Measurements from ENCODE around the gene ELOB.

ELOB gene

DNA sequence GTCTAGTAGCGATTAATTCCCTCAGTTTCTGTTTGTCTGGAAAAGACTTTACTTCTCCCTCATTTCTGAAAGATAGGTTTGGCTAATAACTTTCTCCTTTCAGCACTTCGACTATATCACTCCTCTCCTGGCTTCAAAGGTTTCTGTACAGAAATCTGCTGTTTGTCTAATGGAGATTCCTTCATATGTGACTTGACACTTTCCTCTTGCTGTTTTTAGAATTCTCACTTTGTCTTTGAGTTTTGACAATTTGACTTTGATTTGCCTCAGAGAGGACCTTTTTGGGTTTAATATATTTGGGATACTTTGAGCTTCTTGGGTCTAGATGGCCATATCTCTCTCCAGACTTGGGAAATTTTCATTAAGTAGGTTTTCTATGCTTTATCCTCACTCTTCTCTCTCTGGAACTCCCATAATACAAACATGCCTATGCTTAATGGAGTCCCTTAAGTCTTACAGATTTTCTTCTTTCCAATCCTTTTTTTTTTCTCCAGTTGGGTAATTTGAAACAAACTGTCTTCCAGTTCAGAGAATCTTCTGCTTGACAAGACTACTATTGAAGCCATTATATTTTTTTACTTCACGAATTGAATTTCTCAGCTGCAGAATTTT, 32.2 kb upstream of the ELOB start:
- no peak for DNase-seq

DNA sequence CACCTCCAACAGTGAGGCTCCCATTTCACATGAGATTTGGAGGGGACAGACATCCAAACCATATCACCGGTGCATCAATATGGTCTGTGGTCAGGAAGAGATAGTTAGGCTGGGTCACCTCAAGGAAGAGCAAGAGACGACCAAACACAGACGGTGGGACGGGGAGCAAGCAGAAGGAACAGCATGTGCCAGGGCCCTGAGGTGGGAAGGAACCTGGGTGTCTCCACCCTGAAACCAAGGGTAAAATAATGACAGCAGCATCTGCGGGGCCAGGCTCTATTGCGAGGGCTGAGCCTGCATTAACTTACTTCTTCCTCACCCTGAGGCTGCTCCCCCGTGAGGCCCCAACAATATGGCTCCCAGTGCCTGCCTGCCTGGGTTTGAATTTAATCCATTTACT, 31.1 kb upstream of the ELOB start:
- DNase-seq: no peak

DNA sequence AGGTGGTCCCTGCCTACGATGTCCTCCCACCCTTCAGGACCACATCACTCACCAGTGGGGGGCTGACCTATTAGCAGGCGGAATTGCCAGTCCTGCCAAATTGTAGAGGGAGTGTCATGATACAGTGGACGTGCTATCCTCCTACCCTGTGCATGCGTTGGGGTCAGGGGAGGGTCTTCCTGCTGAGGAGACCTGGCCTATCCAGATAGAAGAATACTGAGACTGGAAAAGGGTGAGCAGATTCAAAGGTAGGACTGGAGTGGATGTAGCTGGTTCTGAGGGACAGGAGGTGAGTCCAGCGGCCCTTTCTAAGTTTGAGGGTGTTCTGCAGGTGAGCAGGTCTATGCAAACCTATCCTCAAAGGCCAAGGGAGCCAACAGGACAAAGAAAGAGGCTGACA, 29.2 kb upstream of the ELOB start:
- no peak for DNase-seq

DNA sequence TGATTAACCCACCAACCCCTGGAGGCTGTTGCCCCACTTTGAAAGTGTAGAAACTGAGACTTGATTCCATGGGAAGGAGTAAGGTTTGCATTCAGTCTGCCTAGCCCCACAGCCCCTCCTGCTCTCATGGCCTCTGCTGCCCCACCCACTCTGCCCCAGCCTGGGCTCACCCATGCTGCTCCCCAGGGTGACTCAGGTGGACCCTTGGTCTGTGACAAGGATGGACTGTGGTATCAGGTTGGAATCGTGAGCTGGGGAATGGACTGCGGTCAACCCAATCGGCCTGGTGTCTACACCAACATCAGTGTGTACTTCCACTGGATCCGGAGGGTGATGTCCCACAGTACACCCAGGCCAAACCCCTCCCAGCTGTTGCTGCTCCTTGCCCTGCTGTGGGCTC, 27.6 kb upstream of the ELOB start:
- no peak for DNase-seq

DNA sequence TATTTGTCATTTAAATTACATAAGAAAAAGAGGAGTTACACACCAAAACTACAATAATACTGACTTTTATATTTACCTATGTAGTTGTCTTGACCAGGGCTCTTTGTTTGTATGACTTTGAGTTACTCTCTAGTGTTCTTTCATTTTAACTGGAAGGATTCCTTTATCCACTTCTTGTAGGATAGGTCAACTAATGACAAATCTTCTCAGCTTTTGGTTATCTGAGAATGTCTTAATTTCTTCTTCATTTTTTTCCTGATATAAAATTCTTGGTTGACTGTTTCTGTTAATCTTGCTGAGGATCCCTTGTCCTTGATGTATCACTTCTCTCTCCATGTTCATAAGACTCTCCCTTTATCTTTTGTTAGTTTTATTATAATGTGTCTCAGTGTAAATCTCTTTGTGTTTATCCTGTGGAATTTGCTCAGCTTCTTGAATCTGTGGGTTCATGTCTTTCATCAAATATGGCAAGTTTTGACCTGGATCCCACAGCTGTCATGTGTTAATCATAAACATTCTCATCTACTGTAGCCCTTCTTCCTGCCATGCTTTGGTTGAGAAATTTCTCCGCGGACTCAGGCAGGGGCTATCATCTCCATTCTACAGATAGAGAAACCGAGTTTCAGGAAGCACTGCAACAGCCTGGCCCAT, 26.6 kb upstream of the ELOB start:
- no peak for DNase-seq

DNA sequence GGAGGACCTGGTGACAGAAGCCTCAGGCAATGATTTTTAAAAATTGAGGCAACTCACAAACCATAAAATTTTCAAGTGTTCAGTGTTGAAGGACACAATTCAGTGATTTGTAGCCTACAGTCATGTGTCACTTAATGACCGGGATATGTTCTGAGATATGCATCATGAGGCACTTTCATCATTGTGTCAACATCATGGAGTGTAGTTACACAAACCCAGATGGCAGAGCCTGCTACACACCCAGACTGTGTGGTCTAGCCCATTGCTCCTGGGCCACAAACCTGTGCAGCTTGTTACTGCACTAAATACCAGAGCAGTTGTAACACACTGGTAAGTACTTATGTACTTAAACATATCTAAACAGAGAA, 22.8 kb upstream of the ELOB start:
- no peak for DNase-seq

DNA sequence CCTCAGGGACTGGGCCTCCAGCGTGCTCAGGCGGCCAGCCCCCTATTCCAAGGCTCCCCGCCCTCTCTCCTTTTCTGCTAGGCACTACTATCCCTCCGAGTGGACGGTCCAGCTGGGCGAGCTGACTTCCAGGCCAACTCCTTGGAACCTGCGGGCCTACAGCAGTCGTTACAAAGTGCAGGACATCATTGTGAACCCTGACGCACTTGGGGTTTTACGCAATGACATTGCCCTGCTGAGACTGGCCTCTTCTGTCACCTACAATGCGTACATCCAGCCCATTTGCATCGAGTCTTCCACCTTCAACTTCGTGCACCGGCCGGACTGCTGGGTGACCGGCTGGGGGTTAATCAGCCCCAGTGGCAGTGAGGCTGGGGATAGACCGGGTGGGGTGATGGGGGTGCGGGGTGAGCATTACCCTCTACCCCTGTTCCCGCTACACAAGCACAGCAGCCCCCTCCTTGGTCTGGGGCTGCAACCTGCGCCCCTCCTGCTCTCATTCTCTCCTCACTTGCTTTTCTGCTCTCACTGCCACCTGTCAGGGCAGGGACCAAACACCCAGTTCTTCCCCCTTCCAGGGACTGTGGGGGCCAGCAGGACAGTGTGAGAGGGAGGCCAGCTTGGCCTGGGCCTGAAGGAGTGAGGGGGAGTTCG, 22.3 kb upstream of the ELOB start:
- DNase-seq: no peak

DNA sequence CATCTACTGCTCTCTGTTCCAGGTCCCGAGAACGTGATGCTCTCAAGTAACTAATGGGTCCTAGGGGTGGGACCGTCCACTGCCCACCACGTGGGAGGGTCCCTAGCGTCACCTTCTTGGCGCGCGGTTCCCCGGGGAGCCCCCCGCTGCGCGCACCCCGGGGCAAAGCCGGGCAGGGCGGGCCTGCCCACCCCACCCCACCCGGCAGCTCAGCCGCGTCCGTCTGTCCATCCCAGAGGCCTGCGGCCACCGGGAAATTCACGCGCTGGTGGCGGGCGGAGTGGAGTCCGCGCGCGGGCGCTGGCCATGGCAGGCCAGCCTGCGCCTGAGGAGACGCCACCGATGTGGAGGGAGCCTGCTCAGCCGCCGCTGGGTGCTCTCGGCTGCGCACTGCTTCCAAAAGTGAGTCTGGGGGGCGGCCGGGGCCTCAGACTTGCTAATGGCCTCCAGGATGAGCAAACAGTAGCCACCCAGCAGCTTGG, 21.7 kb upstream of the ELOB start:
- DNase-seq: no peak

DNA sequence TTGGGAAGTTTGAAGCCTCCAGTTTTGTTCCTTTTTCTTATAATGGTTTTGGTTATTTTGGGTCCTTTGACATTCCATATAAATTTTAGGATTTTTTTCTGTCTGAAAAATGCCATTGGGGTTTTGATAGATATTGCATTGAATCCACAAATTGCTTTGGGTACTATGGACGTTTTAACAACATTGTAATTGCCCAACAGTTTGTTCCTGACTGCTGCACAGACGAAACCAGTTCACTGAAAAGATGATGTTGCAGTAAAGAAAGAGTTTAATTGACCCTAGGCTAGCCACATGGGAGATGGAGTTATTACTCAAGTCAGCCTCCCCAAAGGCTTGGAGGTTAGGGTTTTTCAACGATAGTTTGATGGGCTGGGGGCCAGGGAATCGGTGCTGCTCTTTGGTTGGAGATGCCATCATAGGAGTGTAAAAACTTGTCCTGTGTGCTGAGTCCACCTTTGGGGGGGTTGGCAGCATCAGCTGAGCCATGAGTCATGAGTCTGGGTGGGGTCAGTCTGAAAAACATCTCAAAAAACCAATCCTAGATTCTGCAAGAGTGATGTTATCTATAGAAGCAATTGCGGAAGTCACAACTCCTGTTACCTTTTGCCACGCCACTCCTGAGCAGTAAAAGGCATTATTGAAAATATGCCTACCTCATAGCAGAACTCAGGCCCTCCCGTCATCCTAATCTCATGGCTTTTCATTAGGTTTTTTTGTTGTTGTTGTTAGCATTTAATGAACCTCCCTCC, 18.5 kb upstream of the ELOB start:
- DNase-seq: no peak

DNA sequence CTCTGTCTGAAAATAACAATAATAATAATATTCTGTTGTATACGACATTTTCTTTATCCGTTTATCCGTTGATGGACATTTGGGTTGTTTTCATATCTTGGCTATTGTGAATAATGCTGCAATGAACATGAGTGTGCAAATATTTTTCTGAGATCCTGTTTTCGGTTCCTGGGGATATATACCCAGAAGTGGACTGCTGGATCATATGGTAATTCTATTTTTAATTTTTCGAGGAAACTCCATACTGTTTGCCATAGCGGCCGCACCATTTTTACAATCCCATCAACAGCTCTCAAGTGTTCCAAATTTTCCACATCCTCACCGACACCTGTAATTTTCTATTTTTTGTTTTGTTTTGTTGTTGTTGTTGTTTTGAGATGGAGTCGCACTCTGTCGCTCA, 15.9 kb upstream of the ELOB start:
- no peak for DNase-seq

DNA sequence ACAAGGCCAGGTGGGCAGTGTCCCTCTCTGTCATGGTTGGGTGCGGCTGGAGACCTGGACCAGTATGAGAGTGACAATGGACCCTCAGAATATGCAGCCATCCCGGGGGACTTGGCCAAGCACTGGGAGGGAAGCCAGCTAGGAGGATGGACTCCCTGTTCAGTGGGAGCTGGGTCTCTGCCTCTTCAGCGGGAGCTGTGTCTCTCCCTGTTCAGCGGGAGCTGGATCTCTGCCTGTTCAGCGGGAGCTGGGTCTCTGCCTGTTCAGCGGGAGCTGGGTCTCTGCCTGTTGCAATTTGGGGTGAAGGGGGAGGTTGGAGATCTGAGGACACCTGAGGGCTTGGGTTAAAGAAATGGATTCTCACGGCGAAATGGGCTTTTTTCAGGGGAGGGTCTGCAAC, 14.1 kb upstream of the ELOB start:
- no peak for DNase-seq

DNA sequence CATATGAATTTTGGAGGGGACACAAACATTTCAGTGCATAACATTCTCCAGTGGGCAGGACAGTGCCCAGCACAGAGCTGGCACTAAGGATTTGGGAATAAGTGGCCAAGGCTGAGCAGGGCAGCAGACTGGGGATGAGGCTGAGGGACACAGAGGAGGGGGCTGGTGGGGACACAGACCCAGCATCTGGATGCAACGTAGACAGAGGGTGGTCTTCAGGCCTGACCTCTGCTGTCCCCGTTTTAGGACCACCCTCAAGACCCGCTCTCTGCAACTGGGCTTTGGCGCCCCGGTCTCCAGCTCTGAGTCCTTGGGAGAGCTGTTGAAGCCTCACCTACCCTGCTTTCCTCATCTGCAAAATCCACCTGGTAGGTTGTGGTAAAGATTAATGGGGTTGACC, 13.6 kb upstream of the ELOB start:
- DNase-seq: no peak

DNA sequence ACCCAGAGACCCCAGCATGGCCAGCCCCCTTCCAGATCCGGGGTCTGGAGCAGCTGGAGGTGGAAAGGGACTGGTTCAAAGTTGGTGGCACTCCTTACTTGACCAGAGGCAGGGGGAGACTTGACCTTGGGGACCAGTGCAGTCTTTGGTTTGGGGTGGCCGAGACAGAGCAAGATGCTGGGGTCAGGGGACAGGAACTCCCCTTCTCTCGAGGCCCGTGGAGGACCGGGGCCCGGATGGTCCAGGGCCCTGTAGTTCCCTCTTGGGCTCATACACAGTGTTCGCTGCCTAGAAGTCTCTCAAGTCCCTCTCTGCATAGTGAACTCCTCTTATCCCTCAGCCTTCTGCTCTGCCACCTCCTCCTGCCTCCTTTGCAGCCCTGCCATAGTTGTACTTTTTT, 10.9 kb upstream of the ELOB start:
- DNase-seq: no peak

DNA sequence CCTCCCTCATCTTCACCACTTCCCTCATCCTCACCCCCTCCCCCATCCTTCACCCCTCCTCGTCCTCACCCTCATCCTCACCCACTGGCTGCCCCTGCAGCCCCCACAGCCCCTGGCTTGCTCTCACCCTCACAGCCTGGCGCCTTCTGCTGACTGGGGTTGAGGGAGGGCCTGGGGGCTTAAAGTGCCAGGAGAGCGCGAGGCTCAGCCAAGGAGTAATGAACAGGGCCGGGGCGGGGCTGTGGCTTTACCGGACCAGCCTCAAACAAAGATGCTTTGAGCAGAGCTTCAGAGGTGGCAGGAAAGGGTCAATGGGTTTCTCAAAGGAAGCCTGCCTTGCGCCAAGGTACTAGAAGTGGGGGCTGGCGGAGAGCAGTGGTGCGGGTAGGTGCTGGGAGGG, 10.3 kb upstream of the ELOB start, which contains the start of gene PRSS33:
Gene PRSS33 (minus strand): TSS at position 155 of the 400 bp plus-strand sequence. CDS start 1,013 bp downstream, outside the sequence.
- no peak for DNase-seq

DNA sequence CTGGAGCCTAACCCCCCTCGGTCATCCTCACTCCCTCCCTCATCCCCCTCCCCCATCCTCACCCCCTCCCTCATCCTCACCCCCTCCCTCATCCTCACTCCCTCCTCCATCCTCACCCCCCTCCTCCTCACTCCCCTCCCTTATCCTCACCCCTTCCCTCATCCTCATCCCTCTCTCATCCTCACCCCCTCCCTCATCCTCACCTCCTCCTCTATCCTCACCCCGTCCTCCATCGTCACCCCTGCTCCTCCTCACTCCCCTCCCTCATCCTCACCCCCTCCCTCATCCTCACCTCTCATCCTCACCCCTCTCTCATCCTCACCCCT, 9.7 kb upstream of the ELOB start:
- DNase-seq: no peak

DNA sequence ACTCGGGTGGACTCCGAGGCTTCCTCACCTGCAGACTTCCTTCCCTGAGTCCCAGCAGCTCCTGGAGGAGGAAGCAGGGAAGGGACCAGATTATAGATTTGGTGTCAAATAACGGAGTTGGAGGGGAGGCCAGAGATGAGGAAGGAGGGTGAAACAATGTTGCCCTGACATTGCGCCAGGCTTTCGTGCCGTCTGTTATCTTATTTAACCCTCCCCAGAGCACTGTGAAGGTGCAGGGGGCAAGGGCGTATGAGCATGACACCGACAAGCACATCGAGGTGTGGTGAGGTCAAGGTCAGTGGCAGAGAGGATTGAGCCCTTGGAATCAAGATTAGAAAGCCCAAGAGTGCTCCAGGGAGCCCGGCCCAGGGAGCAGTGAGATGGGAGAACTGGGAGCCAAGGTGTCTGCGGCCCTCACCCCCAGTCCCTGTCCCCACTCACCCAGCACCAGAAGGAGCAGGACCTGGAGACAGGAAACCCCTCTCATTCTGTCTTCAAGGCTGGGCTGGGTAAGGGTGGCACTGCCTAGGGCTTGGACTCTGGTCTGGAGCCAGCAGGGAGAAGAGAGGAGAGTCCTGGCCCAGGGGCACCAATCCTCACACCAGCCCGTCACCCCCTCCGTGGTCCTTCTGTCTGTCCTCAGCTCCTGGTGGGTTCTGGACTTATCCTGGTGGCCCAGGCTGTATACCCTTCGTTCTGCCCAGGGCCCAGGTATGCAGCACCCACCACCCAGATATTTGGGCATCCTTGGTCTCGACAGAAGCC, 9.2 kb upstream of the ELOB start:
- no peak for DNase-seq

DNA sequence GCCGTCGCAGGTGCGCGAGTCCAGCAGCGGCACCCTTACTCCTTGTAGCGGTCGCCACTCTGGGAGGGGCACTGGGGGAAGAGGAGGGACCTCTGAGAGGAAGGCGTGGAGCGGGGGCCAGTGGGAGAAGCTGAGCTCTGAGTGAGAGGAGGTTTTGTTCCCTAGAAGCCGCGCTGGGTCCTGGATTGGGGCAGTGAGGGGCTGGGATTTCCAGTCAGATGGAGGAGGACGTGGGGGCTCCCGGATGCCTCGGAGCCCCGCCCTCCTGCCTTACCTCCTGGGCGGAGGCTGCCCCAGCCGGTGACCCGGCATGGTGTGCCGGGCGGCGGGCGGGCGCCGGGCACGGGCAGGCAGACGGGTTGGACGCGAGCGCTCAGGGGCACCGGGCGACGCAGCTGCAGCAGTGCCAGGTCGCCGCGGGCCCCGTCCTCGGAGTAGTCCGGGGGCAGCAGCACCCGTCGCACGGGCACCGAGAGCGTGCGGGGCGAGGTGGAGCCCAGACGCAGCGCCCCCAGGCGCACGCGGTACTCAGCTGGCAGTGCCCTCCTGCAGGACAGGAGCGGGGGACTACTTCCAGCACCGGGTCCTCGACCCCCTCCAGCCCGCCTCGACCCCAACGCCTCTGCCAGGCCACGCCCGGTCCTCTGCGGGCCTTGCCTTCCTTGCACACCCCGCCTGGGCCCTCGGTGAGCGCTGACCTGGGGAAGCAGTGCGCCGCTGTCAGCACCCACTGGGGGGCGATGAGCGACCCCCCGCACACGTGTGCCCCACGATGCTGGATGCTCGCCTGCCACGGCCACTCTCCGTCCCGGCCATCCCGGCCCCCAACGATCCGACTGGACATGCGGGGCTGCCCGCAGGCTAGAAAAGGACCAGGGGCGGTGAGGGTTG, 8.3 kb upstream of the ELOB start:
- no peak for DNase-seq

DNA sequence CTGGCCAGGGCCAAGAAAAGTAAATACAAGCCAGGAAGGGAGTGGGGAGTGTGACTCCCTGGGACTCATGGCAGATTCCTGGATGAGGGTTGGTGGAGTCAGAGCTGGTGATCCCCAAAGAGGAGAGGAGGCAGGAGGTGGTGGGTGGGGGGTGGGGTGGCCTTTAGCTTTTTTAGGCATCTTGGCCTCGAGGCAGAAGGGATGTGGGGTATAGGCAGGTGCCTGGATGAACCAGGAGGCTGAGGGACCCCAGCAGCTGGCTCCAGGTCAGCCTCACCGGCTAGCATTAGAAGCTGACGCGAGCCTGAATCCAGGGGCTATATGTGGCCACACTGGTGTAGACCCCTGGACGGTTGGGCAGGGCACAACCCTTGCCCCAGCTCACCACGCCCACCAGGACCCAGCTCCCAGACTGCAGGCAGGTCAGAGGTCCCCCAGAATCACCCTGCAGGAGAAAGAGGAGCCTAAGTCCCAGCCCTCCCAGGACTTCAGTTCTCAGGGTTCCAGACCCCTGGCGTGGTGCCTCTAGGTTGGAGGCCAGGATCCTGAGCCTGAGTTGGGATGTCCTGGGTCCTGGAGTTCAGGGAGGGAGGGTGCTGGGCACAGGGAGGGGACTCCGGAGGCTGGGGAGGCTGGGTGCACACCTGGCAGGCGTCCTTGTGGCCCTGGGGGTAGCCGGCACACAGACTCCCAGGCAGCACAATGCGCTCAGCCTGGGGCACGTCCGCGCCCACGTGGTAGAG, 7.4 kb upstream of the ELOB start:
- no peak for DNase-seq

DNA sequence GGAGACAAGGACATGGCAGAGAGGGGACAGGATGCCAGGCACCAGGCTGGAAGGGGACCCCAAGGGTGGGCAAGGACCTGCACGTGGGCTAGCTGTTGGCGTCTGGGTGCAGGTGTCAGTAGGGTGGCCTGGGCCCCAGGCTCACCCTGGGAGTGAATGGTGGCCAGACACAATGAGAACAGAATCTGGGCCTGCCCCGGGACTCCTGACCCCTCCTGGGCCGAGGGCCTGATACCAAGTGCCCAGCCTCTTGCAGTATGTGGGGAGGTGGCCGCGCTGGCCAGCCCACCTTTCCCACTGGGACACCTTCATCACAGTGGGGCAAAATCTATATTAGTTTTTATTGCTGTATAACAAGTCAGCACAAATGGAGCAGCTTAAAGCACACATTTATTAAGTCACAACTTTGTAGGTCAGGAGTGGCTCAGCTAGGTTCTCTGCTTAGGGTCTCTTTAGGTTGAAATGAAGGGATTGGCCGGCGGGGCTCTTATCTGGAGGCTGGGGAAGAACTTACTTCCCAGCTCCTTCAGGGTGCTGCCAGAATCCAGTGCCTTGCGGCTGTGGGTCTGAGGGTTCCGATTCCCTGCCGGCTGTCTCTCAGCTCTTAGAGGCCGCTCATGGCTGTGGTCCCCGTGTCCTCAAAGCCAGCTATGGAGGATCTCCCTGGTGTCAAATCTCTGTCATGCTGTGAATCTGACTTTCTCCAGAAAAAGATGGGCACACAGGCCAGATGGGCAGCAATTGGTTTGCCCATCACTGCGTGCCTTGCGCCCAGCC, 6.7 kb upstream of the ELOB start:
- DNase-seq: no peak

DNA sequence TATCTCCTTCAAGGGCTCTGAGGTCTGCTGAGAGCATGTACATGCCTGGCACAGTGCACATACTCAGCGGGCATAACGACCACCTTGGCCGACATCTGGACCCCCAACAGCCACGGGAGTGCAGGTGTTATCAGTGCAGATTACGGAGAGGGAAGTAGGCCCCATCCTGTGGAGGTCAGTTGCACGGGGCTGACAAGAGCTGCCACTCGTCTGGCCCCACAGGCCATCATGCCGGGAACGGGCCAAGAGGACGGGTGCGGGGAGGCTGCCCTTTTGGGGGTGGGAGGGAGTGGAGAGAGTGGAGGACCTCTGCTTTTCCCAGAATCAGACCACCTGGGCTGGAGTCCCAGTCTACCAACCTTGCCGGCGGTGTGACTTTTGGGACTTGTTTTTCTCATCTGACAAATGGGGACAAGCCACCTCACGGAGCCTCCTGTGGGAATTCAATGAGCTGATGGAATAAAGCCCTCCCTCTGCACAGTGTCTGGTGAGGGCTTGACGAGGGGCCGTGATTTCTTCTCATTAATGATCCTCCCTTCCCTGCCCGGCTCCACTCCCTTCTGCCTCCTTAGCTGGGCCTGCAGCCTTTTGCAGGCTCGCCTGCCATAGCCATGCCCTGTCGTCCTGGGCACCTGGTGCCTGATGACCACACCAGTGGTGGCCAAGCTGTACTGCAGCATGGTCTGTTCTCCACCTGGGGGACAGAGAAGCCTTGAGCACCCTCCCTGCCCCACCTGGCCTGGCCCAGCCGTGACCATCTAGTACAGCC, 5.7 kb upstream of the ELOB start:
- no peak for DNase-seq

Measured in NCI-H1092 (cell line).